Ishikawa (cell line): ENCODE results near the gene DHRS13.
A peak's percentile ranks its signal among the peaks of the same experiment; 100 is the strongest.

Source experiments
- CEBPB ChIP-seq: IDR thresholded peaks from 2 replicates; pipeline ENCODE4 v1.6.1; 2012
- CREB1 ChIP-seq: IDR thresholded peaks from 2 replicates; pipeline ENCODE4 v1.6.1; 2012; ENCODE audit warnings: low read depth
- EGR1 ChIP-seq: IDR thresholded peaks from 2 replicates; pipeline ENCODE4 v1.6.1; 2012
- EP300 ChIP-seq: IDR thresholded peaks from 2 replicates; pipeline ENCODE4 v1.6.1; 2012; ENCODE audit warnings: borderline replicate concordance
- FOXM1 ChIP-seq: IDR thresholded peaks from 2 replicates; pipeline ENCODE4 v1.6.1; 2012; ENCODE audit warnings: low read depth, borderline replicate concordance
- MAX ChIP-seq: IDR thresholded peaks from 2 replicates; pipeline ENCODE4 v1.6.1; 2012
- NFIC ChIP-seq: IDR thresholded peaks from 2 replicates; pipeline ENCODE4 v1.6.1; 2012
- RAD21 ChIP-seq: IDR thresholded peaks from 2 replicates; pipeline ENCODE4 v1.6.1; 2012; ENCODE audit warnings: low read depth
- REST ChIP-seq: IDR thresholded peaks from 2 replicates; pipeline ENCODE4 v1.6.1; 2012; ENCODE audit warnings: low read depth, mild to moderate bottlenecking
- TAF1 ChIP-seq: IDR thresholded peaks from 2 replicates; pipeline ENCODE4 v1.6.1; 2012; ENCODE audit warnings: low read depth, mild to moderate bottlenecking
- TCF12 ChIP-seq: IDR thresholded peaks from 2 replicates; pipeline ENCODE4 v1.6.1; 2012; ENCODE audit warnings: low read depth
- TEAD4 ChIP-seq: IDR thresholded peaks from 2 replicates; pipeline ENCODE4 v1.6.1; 2012
- USF1 ChIP-seq: IDR thresholded peaks from 2 replicates; pipeline ENCODE4 v1.6.1; 2012
- YY1 ChIP-seq: IDR thresholded peaks from 2 replicates; pipeline ENCODE4 v1.6.1; 2012; ENCODE audit warnings: low read depth
- ZBTB7A ChIP-seq: IDR thresholded peaks from 2 replicates; pipeline ENCODE4 v1.6.1; 2012; ENCODE audit warnings: low read depth

DHRS13 gene

GRCh38 chr17:28940675-28941074 is 37.8 kb upstream of the DHRS13 start:
- TF ChIP-seq CREB1 = no peak

- TF ChIP-seq TCF12 (no peak), CEBPB (no peak), FOXM1 (no peak)
Observed at GRCh38 chr17:28940142-28940541, 37.3 kb upstream of the DHRS13 start.

- TF ChIP-seq YY1 = no peak
- TF ChIP-seq EP300 = no peak
- TF ChIP-seq MAX = no peak
- TF ChIP-seq FOXM1 = no peak
- no peak for TF ChIP-seq EGR1
- no peak for TF ChIP-seq RAD21
- no peak for TF ChIP-seq REST
- no peak for TF ChIP-seq CEBPB
- no peak for TF ChIP-seq TAF1
- no peak for TF ChIP-seq CREB1
- TF ChIP-seq NFIC = no peak
- no peak for TF ChIP-seq USF1
- no peak for TF ChIP-seq TEAD4
- TF ChIP-seq TCF12 = no peak
- no peak for TF ChIP-seq ZBTB7A
Observed at GRCh38 chr17:28938552-28938951, 35.7 kb upstream of the DHRS13 start.

GRCh38 chr17:28937044-28937729 is 34.3 kb upstream of the DHRS13 start:
- TF ChIP-seq CEBPB (0 out of 2 replicates have a peak, but pooled peaks have one; percentile 30), TAF1 (no peak)

GRCh38 chr17:28935744-28936460 is 33.0 kb upstream of the DHRS13 start:
- TF ChIP-seq TEAD4 (no peak), CREB1 (no peak), USF1 (no peak), ZBTB7A (no peak), REST (no peak), MAX (no peak), EGR1 (no peak), RAD21 (no peak), YY1 (no peak)

- TF ChIP-seq RAD21 (no peak), FOXM1 (no peak)
Observed at GRCh38 chr17:28929787-28930186, 26.9 kb upstream of the DHRS13 start.

- no peak for TF ChIP-seq EP300
- TF ChIP-seq REST = no peak
- TF ChIP-seq ZBTB7A = no peak
- no peak for TF ChIP-seq YY1
- TF ChIP-seq RAD21 = no peak
- no peak for TF ChIP-seq TEAD4
- TF ChIP-seq CEBPB = no peak
- TF ChIP-seq MAX = no peak
- no peak for TF ChIP-seq CREB1
- TF ChIP-seq TCF12 = no peak
- no peak for TF ChIP-seq FOXM1
- no peak for TF ChIP-seq USF1
- TF ChIP-seq TAF1 = no peak
- no peak for TF ChIP-seq NFIC
- no peak for TF ChIP-seq EGR1
Observed at GRCh38 chr17:28928061-28928460, 25.2 kb upstream of the DHRS13 start.
